Activated CD8-positive, alpha-beta memory T cell treated with anti-CD3 and anti-CD28 coated beads, Interleukin-2, amount 50 U/mL, for 24 hours (primary cell): ENCODE measurements around the gene HTT.

Experiments used
- DNase-seq: peaks from one replicate; pipeline ENCODE4 v3.0.0-alpha.2; 2020; ENCODE audit errors: extremely low read depth

Gene HTT

GRCh38 chr4:3263053-3263875, 188.8 kb downstream of the HTT start:
- no peak for DNase-seq

DNA sequence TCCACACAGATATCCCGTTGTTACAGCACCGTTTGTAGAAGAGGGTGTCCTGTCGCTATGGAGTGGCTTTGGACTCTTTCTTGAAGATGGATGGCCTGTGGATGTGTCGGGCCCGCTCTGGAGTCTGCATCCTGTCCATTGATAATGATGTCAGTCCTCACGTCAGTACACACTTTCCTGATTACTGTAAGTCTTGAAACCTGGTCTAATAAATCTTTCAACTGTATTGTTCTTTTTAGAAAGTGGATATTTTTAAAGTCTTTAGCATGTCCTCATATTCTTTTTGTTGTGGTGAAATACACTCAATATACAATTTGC, 189.4 kb downstream of the HTT start:
- DNase-seq: no peak

GRCh38 chr4:3266076-3266475, 191.6 kb downstream of the HTT start:
- DNase-seq: no peak

GRCh38 chr4:3267576-3268394, 193.3 kb downstream of the HTT start:
- no peak for DNase-seq

GRCh38 chr4:3268395-3269104, 194.1 kb downstream of the HTT start:
- DNase-seq: no peak

GRCh38 chr4:3269105-3269927, 194.8 kb downstream of the HTT start:
- no peak for DNase-seq

- no peak for DNase-seq
Measured at GRCh38 chr4:3269991-3270611, 195.6 kb downstream of the HTT start.

GRCh38 chr4:3271131-3271530, 196.7 kb downstream of the HTT start:
- no peak for DNase-seq

DNA sequence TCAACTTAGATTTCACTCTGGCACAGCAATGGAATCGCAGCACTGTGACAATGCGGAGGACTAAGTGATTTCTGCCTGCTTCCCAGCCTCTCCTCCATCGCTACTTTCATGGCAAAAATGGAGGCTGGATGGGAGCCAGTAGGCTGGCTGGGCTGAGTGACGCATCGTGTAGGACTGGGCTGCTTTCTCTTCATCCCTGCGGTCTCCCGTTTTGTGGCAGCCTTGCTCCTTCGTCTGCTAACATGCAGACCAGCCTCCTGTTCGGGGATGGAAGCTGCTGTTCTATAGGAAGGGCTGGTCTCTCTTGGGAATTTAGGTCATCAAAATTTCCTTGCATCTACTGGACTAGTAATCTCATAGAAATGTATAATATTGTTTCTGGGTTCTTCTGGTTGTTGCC, 202.5 kb downstream of the HTT start:
- no peak for DNase-seq

GRCh38 chr4:3280466-3280865, 206.0 kb downstream of the HTT start:
- DNase-seq: no peak

- DNase-seq: no peak
Measured at GRCh38 chr4:3283483-3283882, 209.0 kb downstream of the HTT start.

- no peak for DNase-seq
Measured at GRCh38 chr4:3283916-3284315, 209.4 kb downstream of the HTT start.

DNA sequence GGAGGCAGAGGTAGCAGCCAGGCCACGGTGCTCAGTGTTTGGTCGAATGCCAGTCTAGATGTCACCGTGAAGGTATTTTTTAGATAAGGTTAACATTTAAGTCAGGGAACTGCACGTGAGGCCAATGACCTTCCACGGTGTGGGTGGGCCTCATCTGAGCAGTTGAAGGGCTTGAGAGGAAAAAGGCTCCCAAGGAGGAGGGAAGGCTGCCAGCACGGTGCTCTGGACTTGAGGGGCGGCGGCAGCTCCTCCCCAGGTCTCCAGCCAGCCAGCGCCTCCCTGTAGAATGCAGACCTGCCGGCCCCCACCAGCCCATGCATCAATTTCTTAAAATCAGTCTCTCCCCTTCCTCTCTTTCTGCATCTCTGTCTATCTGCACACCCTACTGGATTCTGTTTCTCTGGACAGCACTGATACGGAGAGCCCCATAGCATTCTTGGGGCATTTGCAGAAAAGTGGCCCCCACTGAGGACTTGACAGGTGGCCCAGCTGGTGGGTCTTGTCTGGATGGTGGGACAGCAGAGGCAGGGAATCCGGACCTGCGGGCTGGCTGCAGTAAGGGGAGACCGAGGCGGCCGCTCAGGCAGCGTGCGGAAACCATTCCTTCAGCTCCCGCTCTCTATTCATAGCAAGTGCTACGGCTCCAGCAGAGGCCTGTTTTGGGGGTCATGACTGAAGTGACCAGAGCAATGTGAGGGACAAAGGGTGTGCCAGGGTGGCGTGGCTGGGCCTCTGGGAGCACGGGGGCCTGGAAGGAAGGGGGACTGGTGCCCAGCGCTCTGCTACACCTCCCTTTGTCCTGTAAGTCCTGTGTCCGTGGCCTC, 210.5 kb downstream of the HTT start:
- no peak for DNase-seq

DNA sequence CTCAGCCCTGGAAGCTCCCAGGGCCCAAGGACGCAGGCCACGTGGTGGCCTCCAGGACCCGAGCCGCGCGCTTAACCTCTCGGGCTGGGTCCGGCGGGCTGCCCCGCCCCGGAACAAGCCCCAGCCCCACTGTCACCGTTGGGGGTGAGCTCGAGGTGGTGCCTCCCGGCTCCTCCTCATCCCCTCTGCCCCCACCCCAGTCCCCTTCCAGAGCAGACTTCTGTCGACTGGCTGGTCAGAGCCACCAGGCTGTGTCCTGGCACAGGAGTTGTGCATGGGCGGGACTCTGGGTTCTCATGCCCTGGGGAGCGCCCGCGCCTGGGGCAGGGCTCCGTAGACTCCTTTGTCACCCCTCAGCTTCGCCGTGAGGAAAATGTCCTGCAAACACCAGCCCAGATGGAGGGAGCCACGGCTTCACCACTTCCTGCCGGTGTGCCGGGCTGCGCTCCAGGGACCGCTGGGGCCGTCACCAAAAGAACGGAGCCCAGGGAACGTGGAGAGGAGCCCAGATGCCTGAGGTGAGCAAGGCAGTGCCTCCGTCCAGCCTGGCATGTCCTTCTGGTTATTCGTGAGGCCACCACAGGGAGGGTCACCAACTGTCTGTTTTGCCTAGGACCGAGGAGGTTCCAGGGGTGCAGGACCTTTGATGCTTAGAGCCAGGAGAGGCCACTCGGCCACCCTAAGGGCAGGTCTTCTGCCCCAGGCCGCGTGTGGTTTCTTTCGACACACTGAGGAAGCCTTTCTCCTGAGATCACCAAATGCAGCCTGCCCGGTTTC, 211.3 kb downstream of the HTT start:
- no peak for DNase-seq

DNA sequence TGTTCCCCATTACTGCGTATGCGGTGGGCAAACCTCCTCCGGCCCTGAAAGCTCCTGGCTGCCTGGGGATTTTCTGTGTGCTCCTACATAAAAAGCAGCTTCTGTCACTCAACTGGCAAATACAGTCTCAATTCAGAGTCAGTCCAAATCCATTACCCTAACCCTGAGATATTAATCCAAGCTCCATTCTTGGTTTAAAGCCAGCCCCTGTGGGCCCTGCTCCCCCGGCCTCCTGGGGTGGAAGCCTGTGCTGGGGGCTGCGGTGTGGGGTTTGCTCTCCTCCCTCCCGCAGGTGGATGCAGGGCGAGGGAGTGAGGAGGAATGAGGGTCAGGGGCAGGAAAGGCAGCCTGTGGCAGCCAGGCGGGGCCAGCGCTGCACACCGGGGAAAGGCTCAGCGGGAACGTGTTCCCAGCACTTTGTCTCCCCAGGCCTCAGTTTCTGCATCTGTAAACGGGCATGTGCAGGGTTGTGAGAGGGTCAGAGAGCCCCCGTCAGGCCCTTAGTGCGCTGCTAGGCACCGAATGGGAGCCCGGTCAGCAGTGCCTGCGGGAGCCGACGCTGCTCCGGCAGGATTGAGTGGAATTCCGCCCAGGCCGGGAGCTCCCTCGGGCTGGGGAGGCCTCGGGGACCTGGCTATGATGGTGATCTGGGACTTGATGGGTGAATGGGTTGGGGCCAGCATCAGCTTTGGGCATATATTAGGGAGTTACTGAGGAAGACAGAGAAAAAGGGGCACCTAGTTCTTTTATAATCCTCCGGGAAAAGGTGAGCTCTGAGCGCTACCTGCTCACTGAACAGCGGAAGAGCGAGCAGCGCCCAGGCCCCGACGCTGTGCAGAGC, 212.1 kb downstream of the HTT start:
- DNase-seq: no peak

GRCh38 chr4:3287271-3287971, 212.9 kb downstream of the HTT start:
- no peak for DNase-seq

GRCh38 chr4:3287972-3288570, 213.6 kb downstream of the HTT start:
- no peak for DNase-seq
